GM12874 (cell line): ENCODE measurements around the gene SIVA1.
A peak's percentile ranks its signal among the peaks of the same experiment; 100 is the strongest.

Source experiments
- CTCF ChIP-seq: IDR thresholded peaks from 2 replicates; pipeline ENCODE4 v1.5.1; 2011; ENCODE audit warnings: low read depth, mild to moderate bottlenecking, control low read depth, low read length, moderate library complexity; ENCODE audit not compliant: insufficient read depth

The SIVA1 gene

GRCh38 chr14:104799244-104800014, 46.5 kb downstream of the SIVA1 start:
- TF ChIP-seq CTCF: no peak

GRCh38 chr14:104800015-104800770, 47.2 kb downstream of the SIVA1 start:
- TF ChIP-seq CTCF: peak; percentile 45; the same call in 1 of the 2 replicates

GRCh38 chr14:104800771-104801519, 48.0 kb downstream of the SIVA1 start, which contains the start of gene ZBTB42:
Gene ZBTB42 (plus strand): TSS chr14:104801101. CDS start chr14:104801198, 97 bp downstream.
- TF ChIP-seq CTCF: 0 out of 2 replicates have a peak, but pooled peaks have one; percentile 0

GRCh38 chr14:104801520-104802393, 48.8 kb downstream of the SIVA1 start:
- no peak for TF ChIP-seq CTCF

- TF ChIP-seq CTCF: no peak
Observed at GRCh38 chr14:104802394-104803184, 49.6 kb downstream of the SIVA1 start.

- TF ChIP-seq CTCF: no peak
Observed at GRCh38 chr14:104803280-104803911, 50.4 kb downstream of the SIVA1 start.
